Transverse colon (tissue), 4 donors: ENCODE results near the gene FRY. TPM values are rescaled to one million over a fixed set of nuclear protein-coding genes. Genes with fewer than 3 reads are reported as not detected.

Source experiments
- DNase-seq: peaks from one replicate; pipeline ENCODE4 v3.0.0-alpha.2; 2019
- H3K27ac ChIP-seq, 4 donors: fragments of 200-600 bp; sonication (generic); 2 replicates each; pipeline ENCODE4 v1.5.1; 2016 to 2018; ENCODE audit warnings: inconsistent platforms in 4 of 4
- H3K27me3 ChIP-seq: fragments of 200-600 bp; sonication (generic); 2 replicates; pipeline ENCODE4 v1.5.1; 2017; ENCODE audit warnings: inconsistent platforms
- H3K36me3 ChIP-seq, 4 donors: fragments of 200-600 bp; sonication (generic); 2 replicates each; pipeline ENCODE4 v1.5.1; 2017 to 2019; ENCODE audit warnings: inconsistent platforms in 4 of 4
- H3K4me1 ChIP-seq, 4 donors: fragments of 200-600 bp; sonication (generic); 2 replicates each; pipeline ENCODE4 v1.5.1; 2017 to 2020; ENCODE audit warnings: inconsistent platforms in 4 of 4
- H3K4me3 ChIP-seq, 4 donors: fragments of 200-600 bp; sonication (generic); 1 replicate in 1 of 4; 2 replicates in 3 of 4; pipeline versions ENCODE4 v1.5.1 to v1.6.1; 2017 to 2019; ENCODE audit warnings: inconsistent platforms in 4 of 4
- H3K9me3 ChIP-seq, 2 donors: fragments of 200-600 bp; sonication (generic); 2 replicates each; pipeline ENCODE4 v1.5.1; 2017 to 2019; ENCODE audit warnings: inconsistent platforms in 2 of 2
- EP300 ChIP-seq: sonication (generic); formaldehyde crosslinking; IDR thresholded peaks from one replicate; pipeline ENCODE4 v1.6.1; 2017; ENCODE audit warnings: antibody characterized with exemption, low read depth
- POLR2A ChIP-seq: fragments of 450-650 bp; IDR thresholded peaks from one replicate; pipeline ENCODE4 v1.6.1; 2016; ENCODE audit warnings: antibody characterized with exemption, mild to moderate bottlenecking, moderate library complexity
- POLR2AphosphoS5 ChIP-seq, 3 donors: sonication (generic); formaldehyde crosslinking; IDR thresholded peaks; one replicate each; pipeline ENCODE4 v1.6.1; 2016; ENCODE audit warnings: antibody characterized with exemption in 3 of 3
- WGBS, 2 donors: methylation state at CpG; one replicate each; pipeline ENCODE4 v1.1.5; 2018; ENCODE audit warnings: low coverage in 1 of 2; 5-methylcytosine and 5-hydroxymethylcytosine counted together
- in situ Hi-C, 4 donors: fragments of 200-750 bp; cut with MboI; loops; one replicate each; pipeline versions ENCODE4 v1.15.0 to v1.15.1; 2017; ENCODE audit warnings: low sequenced_read_pairs in 3 of 4, low pct_ligation_motif_present in 1 of 4, low pct_unique_long_range_greater_than_20kb in 1 of 4
- intact Hi-C: fragments of 100-400 bp; cut with DNase I; formaldehyde crosslinking; loops from one replicate; pipeline ENCODE4 v1.15.1; 2023; ENCODE audit warnings: low total_unique reads
- total RNA-seq, 4 donors: library from RNA; depleted of rRNA; stranded (reverse); fragments of >200 nt; gene quantifications; one replicate each; pipeline ENCODE4 v1.1.0, GENCODE V29; 2016
- TF ChIP-seq, protein P1 (sequence below), 5 experiments: fragments of 200-600 bp in 3 of 5; fragments of 450-650 bp in 2 of 5; sonication (generic) in 3 of 5; IDR thresholded peaks; 1 replicate in 2 of 5; 2 replicates in 3 of 5; pipeline ENCODE4 v1.5.1; 2016 to 2017; ENCODE audit warnings: antibody characterized with exemption in 5 of 5, inconsistent platforms in 3 of 5, mild to moderate bottlenecking in 2 of 5, moderate library complexity in 1 of 5

Gene FRY
- total RNA-seq, 4 donors from 2014 or later, result 6.7 to 42.6 (median 12.4) TPM

DNA sequence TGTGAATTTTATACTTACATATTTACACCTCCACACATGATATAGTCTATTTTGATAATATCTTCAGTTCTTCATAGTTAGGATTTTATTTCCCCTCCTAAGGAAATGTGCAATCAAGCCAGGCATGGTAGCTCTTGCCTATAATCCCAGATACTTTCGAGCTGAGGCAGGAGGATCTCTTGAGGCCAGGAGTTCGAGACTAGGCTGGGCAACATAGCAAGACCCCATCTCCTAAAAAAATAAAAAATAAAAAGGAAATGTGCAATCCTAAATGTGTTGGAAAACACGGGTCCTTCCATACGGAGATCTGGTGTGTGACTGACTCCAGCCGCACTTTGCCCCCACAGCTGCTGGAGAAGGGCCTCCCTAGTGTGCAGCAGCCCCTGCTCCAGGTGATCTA lies 212.1 kb downstream of the FRY start:
- H3K9me3 ChIP-seq, result no peaks in the 10 kb centered on the region

DNA sequence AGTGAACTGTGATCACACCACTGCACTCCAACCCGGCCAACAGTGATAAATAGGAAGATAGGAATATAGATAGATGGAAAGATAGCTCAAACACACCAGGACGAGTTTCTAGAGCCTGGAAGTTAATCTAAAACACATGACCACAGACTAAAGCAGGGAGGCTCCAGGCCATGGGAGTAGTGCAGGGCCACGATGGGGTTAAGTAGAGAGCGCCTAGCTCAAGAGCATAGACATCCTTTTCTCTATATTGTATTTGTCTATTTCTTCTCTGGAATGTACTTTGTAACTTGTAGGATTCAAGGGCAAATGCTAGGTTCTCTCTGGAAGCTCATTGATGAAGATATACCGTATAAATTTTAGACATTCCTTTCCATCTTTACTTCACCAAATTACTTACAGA lies 214.0 kb downstream of the FRY start:
- no peaks in the 10 kb centered on the region for H3K9me3 ChIP-seq
- TF ChIP-seq POLR2A (no peak), POLR2AphosphoS5 (IDR thresholded peaks at IDR 0.05) (no peak), EP300 (no peak)
- TF ChIP-seq, protein P1, sequence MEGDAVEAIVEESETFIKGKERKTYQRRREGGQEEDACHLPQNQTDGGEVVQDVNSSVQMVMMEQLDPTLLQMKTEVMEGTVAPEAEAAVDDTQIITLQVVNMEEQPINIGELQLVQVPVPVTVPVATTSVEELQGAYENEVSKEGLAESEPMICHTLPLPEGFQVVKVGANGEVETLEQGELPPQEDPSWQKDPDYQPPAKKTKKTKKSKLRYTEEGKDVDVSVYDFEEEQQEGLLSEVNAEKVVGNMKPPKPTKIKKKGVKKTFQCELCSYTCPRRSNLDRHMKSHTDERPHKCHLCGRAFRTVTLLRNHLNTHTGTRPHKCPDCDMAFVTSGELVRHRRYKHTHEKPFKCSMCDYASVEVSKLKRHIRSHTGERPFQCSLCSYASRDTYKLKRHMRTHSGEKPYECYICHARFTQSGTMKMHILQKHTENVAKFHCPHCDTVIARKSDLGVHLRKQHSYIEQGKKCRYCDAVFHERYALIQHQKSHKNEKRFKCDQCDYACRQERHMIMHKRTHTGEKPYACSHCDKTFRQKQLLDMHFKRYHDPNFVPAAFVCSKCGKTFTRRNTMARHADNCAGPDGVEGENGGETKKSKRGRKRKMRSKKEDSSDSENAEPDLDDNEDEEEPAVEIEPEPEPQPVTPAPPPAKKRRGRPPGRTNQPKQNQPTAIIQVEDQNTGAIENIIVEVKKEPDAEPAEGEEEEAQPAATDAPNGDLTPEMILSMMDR (IDR thresholded peaks at IDR 0.05), result no peak
- no peaks in the 10 kb centered on the region for H3K27me3 ChIP-seq
- in situ Hi-C loops, result no loop called here
- H3K27ac ChIP-seq, result no peak overlapping the region
- intact Hi-C loops, result no loop called here
- DNase-seq, result no peak
- peaks cover 0 to 13% (median 0%) of the 10 kb centered on the region in 4 donors for H3K4me1 ChIP-seq
- no peaks in the 10 kb centered on the region for H3K36me3 ChIP-seq
- WGBS, 2 donors, result 78 to 87% methylated on average over 5 of the region's 5 CpGs
- no peak overlapping the region for H3K4me3 ChIP-seq

More for the DNA sequence above, 212.1 kb downstream of the FRY start:
- H3K36me3 ChIP-seq, result no peaks in the 10 kb centered on the region
- H3K4me3 ChIP-seq, result no peak overlapping the region
- peaks cover 0 to 13% (median 0%) of the 10 kb centered on the region in 4 donors for H3K4me1 ChIP-seq
- no peak overlapping the region for H3K27ac ChIP-seq
- no peak for DNase-seq
- in situ Hi-C loops, result no loop called here
- no peaks in the 10 kb centered on the region for H3K27me3 ChIP-seq
- intact Hi-C loops, result no loop called here
- 94% methylated on average over 5 of the region's 5 CpGs for WGBS, 2 donors
- TF ChIP-seq, protein P1 (IDR thresholded peaks at IDR 0.05), result no peak
- TF ChIP-seq POLR2AphosphoS5 (IDR thresholded peaks at IDR 0.05) (no peak), POLR2A (no peak), EP300 (no peak)

DNA sequence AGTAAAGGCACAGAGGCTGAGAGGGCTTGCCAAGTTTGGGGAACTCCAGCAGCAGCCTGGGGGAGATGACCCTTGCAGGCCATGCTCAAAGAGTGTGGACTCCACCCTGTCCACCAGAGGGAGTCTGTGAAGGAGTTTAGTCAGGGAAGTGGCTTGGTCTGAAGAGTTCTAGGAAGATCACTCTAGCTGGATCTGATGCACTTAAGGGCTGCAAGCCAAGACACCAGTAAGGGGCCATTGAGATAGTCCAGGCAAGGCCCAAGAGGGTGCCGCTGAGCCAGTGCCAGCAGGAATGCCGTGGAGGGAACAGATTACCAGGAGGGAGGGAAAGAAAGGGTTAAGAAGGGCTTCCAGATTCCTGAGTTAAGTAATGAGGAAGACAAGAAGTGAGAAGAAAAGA lies 214.9 kb downstream of the FRY start:
- intact Hi-C loops, result no loop called here
- in situ Hi-C loops, result no loop called here
- H3K9me3 ChIP-seq, result no peaks in the 10 kb centered on the region

DNA sequence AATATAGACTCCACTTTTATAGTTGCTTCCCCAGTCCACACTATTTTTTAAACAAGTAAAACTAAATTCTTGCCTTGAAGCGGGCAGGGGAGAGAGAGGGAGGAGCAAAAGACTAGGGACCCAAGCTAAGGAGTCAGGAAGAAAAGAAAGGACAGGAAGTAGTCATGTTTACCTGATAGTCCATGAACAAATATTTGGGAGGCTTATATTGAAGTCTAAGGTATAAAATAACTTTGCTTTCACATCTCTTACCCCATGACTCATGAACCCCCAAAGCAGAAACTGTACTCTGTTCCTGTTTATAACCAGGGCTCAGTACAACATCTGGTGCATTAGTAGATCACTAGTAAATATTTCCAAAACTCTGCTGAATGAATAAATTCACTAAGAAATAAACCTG lies 216.3 kb downstream of the FRY start:
- intact Hi-C loops (no loop called here), in situ Hi-C loops (no loop called here)
- no peaks in the 10 kb centered on the region for H3K27me3 ChIP-seq
- TF ChIP-seq EP300 (no peak), POLR2AphosphoS5 (IDR thresholded peaks at IDR 0.05) (no peak), POLR2A (no peak)
- TF ChIP-seq, protein P1 (IDR thresholded peaks at IDR 0.05), result no peak
- DNase-seq, result no peak
- no peak overlapping the region for H3K4me3 ChIP-seq
- 0% methylated on average over 1 of the region's 1 CpG; no CpG with 5 or more reads in 1 of the 2 donors for WGBS, 2 donors
- H3K36me3 ChIP-seq, result no peaks in the 10 kb centered on the region
- H3K27ac ChIP-seq, result no peak overlapping the region
- H3K4me1 ChIP-seq, result peaks cover 0 to 15% (median 0%) of the 10 kb centered on the region in 4 donors
- no peaks in the 10 kb centered on the region for H3K9me3 ChIP-seq

More for the DNA sequence above, 214.9 kb downstream of the FRY start:
- TF ChIP-seq, protein P1 (IDR thresholded peaks at IDR 0.05), result peak; percentile 56 to 68 (median 65)
- no peak for TF ChIP-seq POLR2A
- TF ChIP-seq POLR2AphosphoS5 (IDR thresholded peaks at IDR 0.05), result no peak
- Histone ChIP-seq H3K27ac (peak overlapping the region in 2 of 4 donors; percentile 1 to 11), H3K27me3 (no peaks in the 10 kb centered on the region), H3K4me1 (peaks cover 0 to 13% (median 0%) of the 10 kb centered on the region in 4 donors), H3K4me3 (no peak overlapping the region), H3K36me3 (no peaks in the 10 kb centered on the region)
- peak; percentile 61 for DNase-seq
- WGBS, 2 donors, result 48% methylated on average over 2 of the region's 2 CpGs; no CpG with 5 or more reads in 1 of the 2 donors
